Choroid plexus epithelial cell (primary cell): Measurements from ENCODE around the gene KLF11.

ENCODE experiments used
- DNase-seq: peaks from one replicate; pipeline ENCODE4 v3.0.0-alpha.2; 2010; ENCODE audit warnings: low read depth
- H3K4me3 ChIP-seq: 2 replicates; pipeline ENCODE4 v1.5.1; 2011; ENCODE audit warnings: low read depth, mild to moderate bottlenecking, control low read depth, low read length, moderate library complexity
- TF ChIP-seq, protein P1 (sequence below): conservative IDR thresholded peaks from 2 replicates; pipeline ENCODE4 v1.5.1; 2011; ENCODE audit warnings: low read depth, mild to moderate bottlenecking, control low read depth, inconsistent platforms, low read length, moderate library complexity

The KLF11 gene

DNA sequence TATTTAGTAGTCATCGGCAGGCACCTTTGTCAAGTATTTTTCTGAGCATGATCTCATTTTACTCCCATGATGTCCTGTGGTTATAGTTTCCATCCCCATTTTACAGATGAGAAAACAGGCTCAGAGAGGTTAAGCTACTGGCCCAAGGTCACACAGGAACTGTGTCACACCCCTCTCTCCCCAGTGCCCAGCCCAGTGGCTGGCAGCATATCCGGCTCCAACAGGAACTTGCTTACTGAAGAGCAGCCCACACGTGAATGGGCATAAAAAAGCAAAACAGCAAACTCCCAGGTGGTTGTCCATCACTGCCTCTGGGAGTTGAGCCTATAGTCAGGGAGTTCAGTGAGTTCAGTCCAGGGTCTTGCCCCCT is 8.3 kb upstream of the KLF11 start:
- no peak overlapping the region for H3K4me3 ChIP-seq
- TF ChIP-seq, protein P1, sequence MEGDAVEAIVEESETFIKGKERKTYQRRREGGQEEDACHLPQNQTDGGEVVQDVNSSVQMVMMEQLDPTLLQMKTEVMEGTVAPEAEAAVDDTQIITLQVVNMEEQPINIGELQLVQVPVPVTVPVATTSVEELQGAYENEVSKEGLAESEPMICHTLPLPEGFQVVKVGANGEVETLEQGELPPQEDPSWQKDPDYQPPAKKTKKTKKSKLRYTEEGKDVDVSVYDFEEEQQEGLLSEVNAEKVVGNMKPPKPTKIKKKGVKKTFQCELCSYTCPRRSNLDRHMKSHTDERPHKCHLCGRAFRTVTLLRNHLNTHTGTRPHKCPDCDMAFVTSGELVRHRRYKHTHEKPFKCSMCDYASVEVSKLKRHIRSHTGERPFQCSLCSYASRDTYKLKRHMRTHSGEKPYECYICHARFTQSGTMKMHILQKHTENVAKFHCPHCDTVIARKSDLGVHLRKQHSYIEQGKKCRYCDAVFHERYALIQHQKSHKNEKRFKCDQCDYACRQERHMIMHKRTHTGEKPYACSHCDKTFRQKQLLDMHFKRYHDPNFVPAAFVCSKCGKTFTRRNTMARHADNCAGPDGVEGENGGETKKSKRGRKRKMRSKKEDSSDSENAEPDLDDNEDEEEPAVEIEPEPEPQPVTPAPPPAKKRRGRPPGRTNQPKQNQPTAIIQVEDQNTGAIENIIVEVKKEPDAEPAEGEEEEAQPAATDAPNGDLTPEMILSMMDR, result no peak
- DNase-seq, result no peak

DNA sequence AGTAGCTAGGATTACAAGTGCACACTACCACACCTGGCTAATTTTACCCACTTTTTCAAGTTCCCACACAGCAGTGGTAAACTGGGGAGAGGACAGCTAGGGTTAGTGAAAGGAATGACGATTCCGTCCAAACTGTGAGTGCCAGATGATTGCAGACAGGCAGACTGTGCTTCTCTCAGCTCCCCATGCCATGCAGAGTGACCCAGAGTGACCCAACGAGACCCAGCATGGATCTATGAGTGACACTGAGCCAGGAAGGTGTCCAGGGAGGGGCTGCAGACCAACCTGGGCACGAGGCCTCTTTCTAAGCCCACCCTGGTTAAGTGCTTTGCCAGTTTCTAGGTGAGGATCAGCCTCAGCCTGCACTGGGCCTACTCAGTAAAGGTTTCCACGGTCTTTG is 7.7 kb upstream of the KLF11 start:
- no peak overlapping the region for H3K4me3 ChIP-seq

DNA sequence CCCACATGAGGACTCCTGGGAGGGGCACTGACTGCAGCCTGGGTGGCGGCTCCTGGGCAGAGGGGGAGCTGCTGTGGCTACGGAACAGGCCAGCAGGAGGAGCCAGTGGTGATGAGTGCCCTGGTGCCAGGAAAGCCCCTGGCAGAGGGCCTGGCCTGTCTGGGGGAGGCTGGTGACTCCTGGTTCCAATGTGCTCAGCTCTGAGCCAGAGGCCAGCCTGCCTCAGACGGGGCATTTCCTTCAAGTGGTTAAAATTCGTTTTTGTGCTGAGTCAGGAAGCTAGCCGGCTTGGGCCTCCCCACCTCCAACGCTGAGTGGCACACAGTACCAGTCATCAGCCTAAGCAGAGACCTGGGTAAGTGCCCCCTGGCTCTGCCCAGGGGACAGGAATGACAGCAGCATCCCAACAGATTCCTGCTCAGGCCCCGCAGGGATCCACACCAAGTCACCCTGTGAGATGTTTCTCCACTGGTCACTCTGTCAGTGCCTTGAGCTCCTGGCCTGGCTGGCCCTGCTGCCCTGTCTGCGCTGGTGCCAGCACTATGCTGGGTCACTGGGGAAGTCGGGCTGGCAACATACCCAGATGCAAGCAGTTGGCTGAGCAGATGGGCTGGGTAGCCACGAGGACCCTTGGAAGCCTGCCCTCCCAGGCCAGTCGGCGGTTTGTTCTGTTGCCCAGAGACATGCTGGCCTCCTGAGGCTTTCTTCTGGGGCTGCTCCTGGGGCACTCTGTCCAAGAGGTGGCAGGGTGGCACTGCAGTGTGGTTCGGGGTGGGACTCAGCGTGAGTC is 7.1 kb upstream of the KLF11 start:
- DNase-seq, result peak; percentile 47
- TF ChIP-seq, protein P1, result peak; percentile 62
- no peak overlapping the region for H3K4me3 ChIP-seq

More for the DNA sequence above, 7.7 kb upstream of the KLF11 start:
- TF ChIP-seq, protein P1, result no peak
- DNase-seq, result no peak

DNA sequence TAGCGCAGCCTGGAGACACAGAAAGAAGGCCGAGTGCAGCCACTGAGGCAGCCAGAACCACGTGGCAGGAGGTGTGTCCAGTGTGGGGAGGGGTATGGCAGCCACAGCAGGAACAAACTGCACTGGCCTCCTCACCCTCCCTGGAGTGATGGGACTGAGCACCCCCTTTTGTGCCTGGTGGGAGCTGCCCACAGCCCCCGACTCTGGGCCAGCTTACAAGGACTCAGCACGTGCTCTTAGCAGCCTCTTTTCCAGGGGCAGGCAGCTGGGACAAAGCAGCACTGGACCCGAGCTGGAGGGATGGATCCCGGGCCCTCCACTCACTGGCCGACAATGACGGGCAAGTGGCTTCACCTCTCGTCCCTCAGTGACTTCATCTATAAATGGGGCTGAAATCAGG is 5.2 kb upstream of the KLF11 start:
- H3K4me3 ChIP-seq, result no peak overlapping the region
- no peak for DNase-seq
- TF ChIP-seq, protein P1, result no peak

DNA sequence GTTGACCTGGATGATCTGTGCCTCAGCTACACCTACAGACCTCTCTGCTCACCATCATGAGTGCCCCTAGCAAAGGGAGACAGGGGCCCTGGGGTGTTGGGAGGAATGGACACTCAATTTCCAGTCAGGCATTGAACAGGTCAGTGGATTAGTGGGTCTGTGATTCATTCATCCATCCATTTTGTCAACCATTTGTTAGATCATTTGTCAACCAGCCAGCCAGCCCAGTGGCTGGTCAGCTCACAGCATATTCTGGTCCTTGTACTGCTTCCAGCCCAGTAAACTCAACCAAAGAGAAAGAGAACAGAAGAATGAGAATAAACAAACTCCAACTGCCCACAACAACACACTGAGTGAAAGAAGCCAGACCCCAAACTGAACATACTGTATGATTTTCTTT is 4.6 kb upstream of the KLF11 start:
- no peak overlapping the region for H3K4me3 ChIP-seq
- no peak for DNase-seq
- TF ChIP-seq, protein P1, result no peak

DNA sequence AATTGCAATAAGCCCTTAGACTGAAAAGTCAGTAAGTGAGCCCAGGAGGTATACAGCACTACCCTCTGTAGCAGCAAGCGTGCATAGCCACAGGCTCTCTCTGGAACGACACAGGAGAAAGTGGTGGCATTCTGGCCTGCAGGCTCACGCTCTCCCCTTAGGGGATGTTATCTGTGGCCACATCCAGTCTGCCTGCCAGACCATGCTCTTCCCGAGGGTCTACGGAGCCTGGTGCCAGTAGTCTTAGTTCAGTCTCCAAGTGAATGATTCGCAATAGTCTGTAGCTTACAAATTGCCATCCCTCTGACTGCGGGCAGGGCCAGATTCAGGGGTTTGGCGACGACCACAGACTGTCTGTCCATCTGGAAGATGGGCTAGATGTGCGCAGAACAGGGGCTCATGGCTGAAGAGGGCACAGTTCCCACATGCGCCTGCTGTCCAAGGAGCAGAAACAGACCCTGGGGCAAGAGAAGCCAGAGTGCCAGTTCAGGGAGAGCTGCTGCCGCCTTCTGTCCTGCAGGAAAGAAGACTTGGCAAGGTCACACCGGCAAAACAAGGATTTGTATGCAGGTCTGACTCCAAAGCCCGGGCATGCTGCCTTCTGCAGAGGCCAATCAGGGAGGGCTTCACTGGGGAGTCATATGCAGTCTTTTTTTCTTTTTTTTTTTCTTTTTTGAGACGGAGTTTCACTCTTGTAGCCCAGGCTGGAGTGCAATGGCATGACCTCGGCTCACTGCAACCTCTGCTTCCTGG is 3.5 kb upstream of the KLF11 start:
- no peak overlapping the region for H3K4me3 ChIP-seq
- DNase-seq, result no peak

More for the DNA sequence above, 3.5 kb upstream of the KLF11 start:
- TF ChIP-seq, protein P1, result no peak
